Measurements from ENCODE around the gene GTF2IRD1. TPM values are rescaled to one million over a fixed set of nuclear protein-coding genes. Genes with fewer than 3 reads are reported as not detected.

Gene GTF2IRD1
- total RNA-seq: 21.4 and 25.7 TPM in 2 replicates

DNA sequence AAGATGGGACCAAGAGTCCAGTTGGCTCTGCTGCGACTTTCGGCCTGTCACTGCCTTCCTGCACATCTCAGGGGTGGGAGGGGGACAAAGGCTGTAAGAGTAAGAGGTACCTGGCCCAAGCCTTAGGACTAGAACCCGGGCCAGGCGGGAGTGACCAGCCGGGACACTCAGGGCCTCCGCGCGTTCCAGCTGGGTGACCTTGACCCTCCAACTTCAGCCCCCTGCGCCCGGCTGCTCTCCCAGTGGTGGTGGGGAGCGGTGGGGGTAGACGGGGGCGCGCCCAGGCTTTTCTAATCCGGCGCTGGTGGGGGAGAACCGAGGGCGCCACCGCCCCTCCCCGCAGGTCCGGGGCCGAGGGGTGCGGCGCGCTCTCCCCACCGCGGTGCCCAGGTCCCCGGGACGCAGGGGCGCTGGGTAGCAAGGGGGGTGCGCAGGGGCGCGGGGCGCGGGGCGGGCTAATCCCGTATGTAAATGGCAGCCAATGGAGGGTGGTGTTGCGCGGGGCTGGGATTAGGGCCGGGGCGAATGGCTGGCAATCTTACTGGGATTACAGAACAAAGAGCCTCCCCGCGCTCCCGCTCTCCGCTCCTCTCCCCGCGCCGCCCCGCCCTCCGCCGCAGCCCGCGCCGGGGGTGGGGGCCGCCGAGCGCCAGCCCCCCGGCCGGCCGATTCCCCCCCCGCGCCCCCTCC lies at the start of gene GTF2IRD1:
TSS of gene GTF2IRD1 (plus strand) at position 585 of the 690 bp plus-strand sequence. CDS start 54,175 bp downstream, outside the sequence.

Other genes with a start within 250 kb of the GTF2IRD1 start
- 0.29 TPM in 1 of 2 replicates, not detected in the other for gene LAT2, start 243.9 kb upstream of the GTF2IRD1 start, total RNA-seq
- 32.6 and 38.6 TPM in 2 replicates for gene RFC2, start 199.5 kb upstream of the GTF2IRD1 start, total RNA-seq
- 39.2 and 42.7 TPM in 2 replicates for gene CLIP2, start 164.5 kb upstream of the GTF2IRD1 start, total RNA-seq
- 71.4 and 79.9 TPM in 2 replicates for gene GTF2I, start 203.8 kb downstream of the GTF2IRD1 start, total RNA-seq

Data from myometrial cell (primary cell).